ENCODE data around the gene ZFP37. TPM values are rescaled to one million over a fixed set of nuclear protein-coding genes. Genes with fewer than 3 reads are reported as not detected.
"Not testable (repeated sequence)": the region's sequence is repeated elsewhere in the genome, so short reads cannot be mapped to it uniquely, and the experiment has no call there.

Gene ZFP37
- polyA plus RNA-seq: 3.3 TPM
- long read RNA-seq, donor 1, partial matches to known transcripts: 0 of 1 reads
- long read RNA-seq, donor 1, other reads (novel, unspliced or antisense): 0 of 1 reads
- long read RNA-seq, donor 2, full-length matches to known transcripts: 1 of 1 reads
- long read RNA-seq, donor 2, partial matches to known transcripts: 0 of 1 reads
- long read RNA-seq, donor 2, other reads (novel, unspliced or antisense): 0 of 1 reads
- long read RNA-seq, donor 3: 0 reads
- long read RNA-seq, donor 4: 0 reads
- long read RNA-seq, donor 5, full-length matches to known transcripts: 1 of 1 reads
- long read RNA-seq, donor 5, partial matches to known transcripts: 0 of 1 reads
- long read RNA-seq, donor 5, other reads (novel, unspliced or antisense): 0 of 1 reads
- long read RNA-seq, donor 6, partial matches to known transcripts: 0 of 1 reads
- long read RNA-seq, donor 6, other reads (novel, unspliced or antisense): 0 of 1 reads
- long read RNA-seq, donor 7: 0 reads
- long read RNA-seq, donor 8, partial matches to known transcripts: 0 of 1 reads
- long read RNA-seq, donor 8, other reads (novel, unspliced or antisense): 0 of 1 reads
- long read RNA-seq, donor 9, full-length matches to known transcripts: 2 of 2 reads
- long read RNA-seq, donor 9, partial matches to known transcripts: 0 of 2 reads
- long read RNA-seq, donor 9, other reads (novel, unspliced or antisense): 0 of 2 reads
- long read RNA-seq, donor 10, partial matches to known transcripts: 0 of 1 reads
- long read RNA-seq, donor 10, other reads (novel, unspliced or antisense): 0 of 1 reads
- long read RNA-seq, donor 11, partial matches to known transcripts: 0 of 1 reads
- long read RNA-seq, donor 11, other reads (novel, unspliced or antisense): 0 of 1 reads

GRCh38 chr9:113056191-113057106, at the start of gene ZFP37:
TSS of gene ZFP37 (minus strand) at chr9:113056724. CDS start at chr9:113056688, 36 bp downstream.
- Histone ChIP-seq H3K36me3 (ENCODE audit: control insufficient read depth, insufficient read depth, low read length) (no peaks in the 10 kb centered on the region), H3K27ac (ENCODE audit: low read length) (peak within 1 kb of the TSS; percentile 5)
- DNase-seq: peak; percentile 87 to 88

GRCh38 chr9:113105345-113105744, 48.8 kb upstream of the ZFP37 start:
- H3K4me3 ChIP-seq (ENCODE audit: low read length); H3K27me3 ChIP-seq (ENCODE audit: control insufficient read depth, insufficient read depth, low read length); H3K4me1 ChIP-seq (ENCODE audit: control insufficient read depth, insufficient read depth, low read length); H3K36me3 ChIP-seq (ENCODE audit: control insufficient read depth, insufficient read depth, low read length); H3K27ac ChIP-seq (ENCODE audit: low read length); DNase-seq; H3K9me3 ChIP-seq (ENCODE audit: control insufficient read depth, low read depth, low read length): not testable (repeated sequence)
- no CpG with 5 or more reads among the region's 6 CpGs for WGBS (ENCODE audit: insufficient coverage, low lambda C conversion rate)

More at GRCh38 chr9:113056191-113057106, at the start of gene ZFP37:
- H3K9me3 ChIP-seq (ENCODE audit: control insufficient read depth, low read depth, low read length): peaks cover 51% of the 10 kb centered on the region
- peaks cover 23% of the 10 kb centered on the region for H3K27me3 ChIP-seq (ENCODE audit: control insufficient read depth, insufficient read depth, low read length)
- H3K4me3 ChIP-seq (ENCODE audit: low read length): peak within 1 kb of the TSS; percentile 53
- H3K4me1 ChIP-seq (ENCODE audit: control insufficient read depth, insufficient read depth, low read length): peaks cover 3% of the 10 kb centered on the region
- WGBS (ENCODE audit: insufficient coverage, low lambda C conversion rate): 0% methylated on average over 1 of the region's 62 CpGs

GRCh38 chr9:113095561-113095960, 39.0 kb upstream of the ZFP37 start:
- no peaks in the 10 kb centered on the region for H3K36me3 ChIP-seq (ENCODE audit: control insufficient read depth, insufficient read depth, low read length)
- no peaks in the 10 kb centered on the region for H3K9me3 ChIP-seq (ENCODE audit: control insufficient read depth, low read depth, low read length)
- no peak overlapping the region for H3K27ac ChIP-seq (ENCODE audit: low read length)
- H3K4me3 ChIP-seq (ENCODE audit: low read length): no peak overlapping the region
- WGBS (ENCODE audit: insufficient coverage, low lambda C conversion rate): 40% methylated on average over 1 of the region's 2 CpGs
- peaks cover 53% of the 10 kb centered on the region for H3K27me3 ChIP-seq (ENCODE audit: control insufficient read depth, insufficient read depth, low read length)
- no peak for DNase-seq
- H3K4me1 ChIP-seq (ENCODE audit: control insufficient read depth, insufficient read depth, low read length): no peaks in the 10 kb centered on the region

DNA sequence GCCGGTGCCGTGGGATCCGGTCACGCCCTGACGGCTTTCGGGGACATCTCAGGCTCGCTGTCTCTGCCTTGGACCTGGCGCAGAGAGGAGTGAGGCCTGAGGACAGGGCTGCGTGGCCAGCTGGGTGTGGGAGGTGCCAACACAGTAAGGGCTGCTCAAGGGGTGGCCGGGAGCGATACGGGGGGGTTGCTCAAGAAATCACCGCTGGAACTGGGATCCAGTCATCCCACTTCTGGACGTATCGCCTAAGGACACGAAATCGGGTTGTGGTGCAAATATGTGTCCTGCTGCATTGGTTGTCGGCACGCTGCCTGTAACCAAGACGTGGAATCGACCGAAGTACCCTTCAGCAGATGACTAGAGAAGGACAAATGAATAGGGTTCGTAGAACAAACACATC, 33.4 kb upstream of the ZFP37 start:
- not testable (repeated sequence) for DNase-seq; H3K4me3 ChIP-seq (ENCODE audit: low read length); H3K36me3 ChIP-seq (ENCODE audit: control insufficient read depth, insufficient read depth, low read length); H3K4me1 ChIP-seq (ENCODE audit: control insufficient read depth, insufficient read depth, low read length); H3K27ac ChIP-seq (ENCODE audit: low read length)
- Histone ChIP-seq H3K9me3 (ENCODE audit: control insufficient read depth, low read depth, low read length) (peaks cover 10% of the 10 kb centered on the region), H3K27me3 (ENCODE audit: control insufficient read depth, insufficient read depth, low read length) (peaks cover 43% of the 10 kb centered on the region)
- 72% methylated on average over 4 of the region's 23 CpGs for WGBS (ENCODE audit: insufficient coverage, low lambda C conversion rate)

GRCh38 chr9:113089143-113089505, 32.6 kb upstream of the ZFP37 start:
- H3K27ac ChIP-seq (ENCODE audit: low read length); H3K36me3 ChIP-seq (ENCODE audit: control insufficient read depth, insufficient read depth, low read length); H3K4me3 ChIP-seq (ENCODE audit: low read length); DNase-seq; H3K4me1 ChIP-seq (ENCODE audit: control insufficient read depth, insufficient read depth, low read length): not testable (repeated sequence)
- no CpG with 5 or more reads among the region's 25 CpGs for WGBS (ENCODE audit: insufficient coverage, low lambda C conversion rate)
- Histone ChIP-seq H3K9me3 (ENCODE audit: control insufficient read depth, low read depth, low read length) (peaks cover 10% of the 10 kb centered on the region), H3K27me3 (ENCODE audit: control insufficient read depth, insufficient read depth, low read length) (peaks cover 39% of the 10 kb centered on the region)

- H3K36me3 ChIP-seq (ENCODE audit: control insufficient read depth, insufficient read depth, low read length); DNase-seq: not testable (repeated sequence)
These were observed 32.1 kb upstream of the ZFP37 start for GRCh38 chr9:113088456-113089142.

GRCh38 chr9:113062932-113063310, 6.4 kb upstream of the ZFP37 start:
- Histone ChIP-seq H3K9me3 (ENCODE audit: control insufficient read depth, low read depth, low read length) (peaks cover 20% of the 10 kb centered on the region), H3K27me3 (ENCODE audit: control insufficient read depth, insufficient read depth, low read length) (peaks cover 36% of the 10 kb centered on the region)
- not testable (repeated sequence) for H3K4me3 ChIP-seq (ENCODE audit: low read length); H3K27ac ChIP-seq (ENCODE audit: low read length); H3K36me3 ChIP-seq (ENCODE audit: control insufficient read depth, insufficient read depth, low read length); DNase-seq; H3K4me1 ChIP-seq (ENCODE audit: control insufficient read depth, insufficient read depth, low read length)
- WGBS (ENCODE audit: insufficient coverage, low lambda C conversion rate): no CpG with 5 or more reads among the region's 20 CpGs

More at GRCh38 chr9:113088456-113089142, 32.1 kb upstream of the ZFP37 start:
- Histone ChIP-seq H3K27me3 (ENCODE audit: control insufficient read depth, insufficient read depth, low read length) (peaks cover 35% of the 10 kb centered on the region), H3K9me3 (ENCODE audit: control insufficient read depth, low read depth, low read length) (peaks cover 10% of the 10 kb centered on the region)
- WGBS (ENCODE audit: insufficient coverage, low lambda C conversion rate): no CpG with 5 or more reads among the region's 30 CpGs
- not testable (repeated sequence) for H3K27ac ChIP-seq (ENCODE audit: low read length); H3K4me3 ChIP-seq (ENCODE audit: low read length); H3K4me1 ChIP-seq (ENCODE audit: control insufficient read depth, insufficient read depth, low read length)

- not testable (repeated sequence) for DNase-seq
- WGBS (ENCODE audit: insufficient coverage, low lambda C conversion rate): no CpG with 5 or more reads among the region's 44 CpGs
These were observed 5.9 kb upstream of the ZFP37 start for GRCh38 chr9:113062256-113062931.

More at GRCh38 chr9:113062256-113062931, 5.9 kb upstream of the ZFP37 start:
- not testable (repeated sequence) for H3K4me3 ChIP-seq (ENCODE audit: low read length); H3K27ac ChIP-seq (ENCODE audit: low read length); H3K36me3 ChIP-seq (ENCODE audit: control insufficient read depth, insufficient read depth, low read length); H3K4me1 ChIP-seq (ENCODE audit: control insufficient read depth, insufficient read depth, low read length)
- Histone ChIP-seq H3K27me3 (ENCODE audit: control insufficient read depth, insufficient read depth, low read length) (peaks cover 38% of the 10 kb centered on the region), H3K9me3 (ENCODE audit: control insufficient read depth, low read depth, low read length) (peaks cover 20% of the 10 kb centered on the region)
